ENCODE data around the gene TATDN3.

The TATDN3 gene

GRCh38 chr1:212847549-212847948, 55.9 kb downstream of the TATDN3 start, which contains the start of gene SPATA45:
Gene SPATA45 (minus strand): TSS chr1:212847649. CDS start chr1:212836149, 11,500 bp downstream.
- no peak for DNase-seq (ENCODE audit: low read depth)
- no peak within 1 kb of the TSS for H3K4me3 ChIP-seq (ENCODE audit: low read depth, low read length)
- TF ChIP-seq MYC (IDR thresholded peaks at IDR 0.05; ENCODE audit: low read depth, low read length) (no peak), MAX (IDR thresholded peaks at IDR 0.05; ENCODE audit: low read depth, low read length) (no peak), CTCF (IDR thresholded peaks at IDR 0.05; ENCODE audit: low read depth, low read length) (no peak), POLR2A (IDR thresholded peaks at IDR 0.05; ENCODE audit: extremely low read depth, insufficient read length) (no peak)

- no peak for DNase-seq (ENCODE audit: low read depth)
- TF ChIP-seq MYC (IDR thresholded peaks at IDR 0.05; ENCODE audit: low read depth, low read length) (no peak), POLR2A (IDR thresholded peaks at IDR 0.05; ENCODE audit: extremely low read depth, insufficient read length) (no peak)
- no peak overlapping the region for H3K4me3 ChIP-seq (ENCODE audit: low read depth, low read length)
Measured at GRCh38 chr1:212852105-212852688, 60.5 kb downstream of the TATDN3 start.

- TF ChIP-seq POLR2A (IDR thresholded peaks at IDR 0.05; ENCODE audit: extremely low read depth, insufficient read length) (no peak), CTCF (IDR thresholded peaks at IDR 0.05; ENCODE audit: low read depth, low read length) (no peak), MAX (IDR thresholded peaks at IDR 0.05; ENCODE audit: low read depth, low read length) (no peak), MYC (IDR thresholded peaks at IDR 0.05; ENCODE audit: low read depth, low read length) (no peak)
- no peak overlapping the region for H3K4me3 ChIP-seq (ENCODE audit: low read depth, low read length)
- DNase-seq (ENCODE audit: low read depth) = no peak
Measured at GRCh38 chr1:212853658-212854057, 62.0 kb downstream of the TATDN3 start.

- H3K4me3 ChIP-seq (ENCODE audit: low read depth, low read length) = peak overlapping the region; percentile 70
- DNase-seq (ENCODE audit: low read depth) = no peak
- TF ChIP-seq MAX (IDR thresholded peaks at IDR 0.05; ENCODE audit: low read depth, low read length) (no peak), POLR2A (IDR thresholded peaks at IDR 0.05; ENCODE audit: extremely low read depth, insufficient read length) (no peak), CTCF (IDR thresholded peaks at IDR 0.05; ENCODE audit: low read depth, low read length) (no peak)
Measured at GRCh38 chr1:212856755-212857154, 65.1 kb downstream of the TATDN3 start.

- TF ChIP-seq MAX (IDR thresholded peaks at IDR 0.05; ENCODE audit: low read depth, low read length) (peak; percentile 73), MYC (IDR thresholded peaks at IDR 0.05; ENCODE audit: low read depth, low read length) (peak; percentile 90), CTCF (IDR thresholded peaks at IDR 0.05; ENCODE audit: low read depth, low read length) (no peak), POLR2A (IDR thresholded peaks at IDR 0.05; ENCODE audit: extremely low read depth, insufficient read length) (peak; percentile 78)
- H3K4me3 ChIP-seq (ENCODE audit: low read depth, low read length) = peak within 1 kb of the TSS; percentile 70
- peak; percentile 97 for DNase-seq (ENCODE audit: low read depth)
Measured at GRCh38 chr1:212857992-212858460, 66.3 kb downstream of the TATDN3 start, which contains the start of gene FLVCR1. Gene FLVCR1 (plus strand): TSS chr1:212858275. CDS start chr1:212858453, 178 bp downstream.

- DNase-seq (ENCODE audit: low read depth) = peak; percentile 55
- TF ChIP-seq MAX (IDR thresholded peaks at IDR 0.05; ENCODE audit: low read depth, low read length) = peak; percentile 34; the same call in 1 of the 2 replicates
- no peak for TF ChIP-seq MYC (IDR thresholded peaks at IDR 0.05; ENCODE audit: low read depth, low read length)
- H3K4me3 ChIP-seq (ENCODE audit: low read depth, low read length) = peak overlapping the region; percentile 70
Measured at GRCh38 chr1:212858461-212859265, 67.0 kb downstream of the TATDN3 start.

All from NB4 (cell line).